ENCODE data around the gene CCDC197. TPM values are rescaled to one million over a fixed set of nuclear protein-coding genes. Genes with fewer than 3 reads are reported as not detected.

CCDC197 gene
- total RNA-seq, 1 donor from 2014 or later = not detected

DNA sequence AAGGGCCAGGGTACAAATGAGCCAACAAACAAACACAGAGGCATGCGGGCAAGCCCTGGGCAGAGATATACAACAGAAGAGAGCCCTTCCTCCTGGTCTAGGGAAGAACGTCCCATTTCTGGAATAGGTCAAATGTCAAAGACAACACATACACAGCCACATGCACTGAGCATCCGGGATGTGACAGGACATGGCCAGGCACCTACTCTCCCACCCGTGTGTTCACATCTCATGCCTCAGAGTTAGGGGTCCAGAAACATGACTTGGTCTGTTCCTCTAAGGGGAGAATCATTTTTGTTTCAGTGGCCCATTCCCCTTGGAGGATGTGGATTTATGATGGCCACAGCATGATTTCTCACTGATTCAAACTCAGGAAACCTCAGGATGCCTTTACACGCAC, 19.9 kb upstream of the CCDC197 start:
- no peak for DNase-seq (ENCODE audit: low read depth)

DNA sequence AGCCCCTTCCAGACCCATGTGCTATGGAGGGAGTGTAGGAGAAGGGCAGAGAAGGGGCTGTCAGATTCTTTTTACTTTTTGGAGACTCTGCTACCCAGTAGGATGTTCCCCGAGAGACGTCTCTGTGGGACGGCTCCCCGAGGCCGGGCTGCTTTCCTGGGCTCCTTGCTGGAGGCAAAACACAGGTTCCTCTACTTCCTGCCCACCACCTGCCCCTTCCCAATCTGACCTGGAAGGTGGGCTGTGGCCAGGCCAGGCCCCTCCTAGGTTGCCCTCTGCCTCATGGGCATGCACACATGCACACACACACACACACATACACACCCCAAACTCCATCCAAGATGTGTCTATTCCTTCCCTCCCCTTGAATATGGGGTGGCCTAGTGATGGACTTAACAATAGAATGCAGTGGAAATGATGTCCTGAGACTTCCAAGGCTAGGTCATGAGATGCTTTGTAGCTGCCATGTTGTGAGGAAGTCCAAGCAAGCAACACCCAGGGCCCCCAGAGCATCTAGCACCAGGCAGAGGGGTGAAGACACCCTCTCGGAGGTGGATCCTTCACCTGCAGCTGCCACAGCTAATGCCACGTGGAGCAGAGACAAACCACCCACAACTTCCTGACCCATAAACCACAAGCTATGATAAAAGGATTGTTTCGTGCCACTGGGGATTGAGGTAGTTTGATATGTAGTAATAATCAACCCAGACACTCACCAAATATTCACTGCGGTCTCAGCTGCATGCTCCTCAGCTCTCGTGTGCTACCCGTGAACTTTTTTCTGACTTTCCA, 19.1 kb upstream of the CCDC197 start:
- no peak for DNase-seq (ENCODE audit: low read depth)

DNA sequence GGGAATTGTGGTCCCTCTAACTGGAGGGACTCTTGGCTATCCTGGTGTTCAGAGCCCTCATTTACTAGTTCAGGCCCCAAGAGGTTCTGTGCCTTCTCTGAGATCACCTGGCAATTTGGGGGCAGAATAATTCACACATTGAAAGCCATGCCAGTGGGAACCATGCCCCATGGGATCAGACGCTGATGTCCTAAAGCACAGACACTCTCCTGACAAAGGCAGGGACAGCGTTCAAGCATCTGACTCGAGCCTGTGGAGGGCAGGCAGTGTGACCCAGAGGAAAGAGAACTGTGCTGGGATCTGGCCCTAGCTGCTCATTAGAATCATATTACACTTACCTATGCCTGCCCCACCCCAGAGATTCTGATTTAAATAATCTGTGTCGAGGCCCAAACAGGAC, 18.4 kb upstream of the CCDC197 start:
- no peak for DNase-seq (ENCODE audit: low read depth)

DNA sequence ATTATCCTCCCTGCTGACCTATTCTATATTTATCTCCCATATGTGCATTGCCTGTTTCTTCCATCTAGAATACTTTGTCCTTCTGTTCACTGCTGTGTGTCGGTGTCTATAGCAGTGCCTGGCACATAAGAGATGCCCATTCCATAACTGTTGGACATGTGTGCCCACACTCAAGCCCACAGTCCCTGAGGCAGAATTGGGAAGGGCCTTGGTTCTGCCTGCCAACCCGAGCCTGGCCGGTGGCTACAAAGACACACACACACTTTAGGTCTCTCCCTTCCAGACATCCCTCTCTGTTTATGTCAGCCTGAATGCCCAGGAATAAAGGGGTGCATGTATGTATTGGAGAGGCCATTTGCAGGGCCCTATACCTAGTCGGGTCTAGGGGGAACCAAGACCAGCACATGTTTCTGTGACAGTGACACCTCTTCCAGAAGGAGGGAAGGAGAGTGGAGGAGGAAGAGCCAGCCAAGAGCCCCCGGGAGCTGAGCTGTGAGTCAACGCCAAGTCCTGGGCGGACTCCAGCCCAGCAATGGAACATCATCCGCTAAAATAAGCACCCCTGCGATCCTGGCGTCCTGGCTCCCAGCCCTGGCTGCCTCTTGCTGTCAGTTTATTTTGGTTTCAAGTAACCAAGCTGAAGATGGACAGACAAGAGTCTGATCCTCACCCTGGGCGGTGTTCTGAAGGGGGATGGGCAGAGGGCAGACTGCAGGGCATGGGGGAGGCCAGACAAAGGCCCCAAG, 16.5 kb upstream of the CCDC197 start:
- no peak for DNase-seq (ENCODE audit: low read depth)

DNA sequence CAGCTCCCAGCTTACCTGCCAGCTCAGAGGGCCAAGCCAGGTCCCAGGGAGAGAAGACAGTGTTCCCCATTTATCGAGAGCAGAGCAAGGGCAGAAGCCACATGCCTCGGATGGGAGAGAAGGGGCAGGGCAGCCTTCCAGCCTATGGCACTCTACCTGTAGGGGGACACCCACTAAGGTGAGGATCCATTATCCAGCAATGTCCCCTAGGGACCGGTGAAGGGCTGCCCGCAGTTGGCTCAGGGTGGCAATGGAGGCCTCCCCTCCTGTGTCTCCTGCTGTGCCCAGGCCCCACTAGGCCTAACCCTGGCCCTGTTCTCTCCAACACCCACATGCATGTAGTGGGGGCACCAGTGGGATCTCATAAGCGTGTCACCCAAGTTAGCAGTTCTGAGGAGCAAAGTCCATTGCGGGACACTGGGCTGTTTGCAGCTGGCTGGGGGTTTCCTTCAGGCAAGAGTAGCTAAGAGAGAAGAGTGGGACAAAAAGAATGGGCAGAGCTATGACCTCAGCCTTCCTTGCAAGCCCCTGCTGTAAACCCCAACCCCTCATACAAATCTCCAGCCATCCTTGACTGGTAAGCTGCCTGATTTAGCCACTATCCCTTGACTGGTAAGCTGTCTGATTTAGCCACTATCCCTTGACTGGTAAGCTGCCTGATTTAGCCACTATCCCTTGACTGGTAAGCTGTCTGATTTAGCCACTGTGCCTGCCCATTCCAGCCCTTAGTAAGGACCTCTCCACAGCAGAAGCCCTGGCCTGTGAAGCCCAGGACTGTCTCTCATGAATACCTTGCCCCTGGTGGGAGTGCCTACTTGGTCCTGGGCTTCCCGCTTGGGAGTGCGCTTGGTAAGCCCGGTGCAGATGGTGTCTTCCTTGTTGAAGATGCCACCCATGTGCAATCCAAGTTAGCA, 15.5 kb upstream of the CCDC197 start:
- DNase-seq (ENCODE audit: low read depth) = no peak

DNA sequence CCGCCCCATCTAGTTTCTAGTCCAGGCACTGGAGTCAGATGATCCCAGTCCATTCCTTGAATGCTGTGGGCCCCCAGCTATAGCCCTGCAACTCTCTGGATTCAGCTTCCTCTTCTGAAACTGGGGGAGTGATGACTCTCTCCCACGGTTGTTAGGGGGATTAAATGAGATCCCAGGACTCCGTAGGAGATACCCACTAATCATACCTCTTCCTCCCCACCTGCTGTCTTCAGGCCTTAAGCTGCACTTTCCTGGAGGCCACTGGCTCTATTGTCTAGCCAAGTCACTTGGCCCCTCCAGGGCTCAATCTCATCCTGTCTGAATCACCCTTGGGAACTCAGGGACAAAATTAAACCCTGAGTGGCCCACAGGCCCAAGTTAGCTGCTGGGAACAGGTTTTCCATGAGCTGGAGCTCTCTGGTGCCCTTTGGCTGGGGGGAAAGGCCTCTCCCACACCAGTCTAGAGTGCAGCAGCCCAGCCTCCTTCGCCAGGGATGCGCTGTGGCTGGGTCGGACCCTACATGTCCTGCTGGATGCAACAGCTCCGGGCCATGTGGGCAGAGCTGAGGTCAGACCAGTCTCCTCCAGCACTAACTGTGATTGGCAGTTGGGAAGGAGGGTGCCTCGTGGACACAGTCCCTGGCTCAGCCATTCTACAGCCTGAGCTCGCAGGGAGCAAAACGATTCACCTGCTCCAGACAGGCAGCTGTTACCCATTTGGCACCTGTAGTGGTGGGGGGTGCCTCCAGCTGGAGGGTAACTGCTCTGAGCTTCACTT, 14.7 kb upstream of the CCDC197 start:
- no peak for DNase-seq (ENCODE audit: low read depth)

DNA sequence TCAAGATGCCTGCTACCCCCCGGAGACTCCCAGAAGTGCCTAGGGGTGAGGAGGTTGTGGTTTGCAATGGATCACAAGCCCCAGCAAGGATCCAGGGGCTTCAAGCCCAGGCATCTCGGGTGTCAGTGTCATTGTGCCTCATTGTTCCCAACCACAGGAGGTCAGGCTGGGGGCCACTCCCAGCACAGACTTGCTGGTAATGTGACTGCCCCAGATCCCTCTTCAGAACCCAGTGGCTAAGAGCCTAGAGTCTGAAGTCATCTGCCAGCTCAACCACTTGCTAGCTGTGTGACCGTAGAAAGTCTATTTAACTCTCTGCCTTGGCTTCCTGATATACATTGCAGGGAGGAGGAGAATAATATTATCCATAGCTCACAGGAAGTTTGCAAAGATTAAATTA, 13.0 kb upstream of the CCDC197 start:
- no peak for DNase-seq (ENCODE audit: low read depth)

DNA sequence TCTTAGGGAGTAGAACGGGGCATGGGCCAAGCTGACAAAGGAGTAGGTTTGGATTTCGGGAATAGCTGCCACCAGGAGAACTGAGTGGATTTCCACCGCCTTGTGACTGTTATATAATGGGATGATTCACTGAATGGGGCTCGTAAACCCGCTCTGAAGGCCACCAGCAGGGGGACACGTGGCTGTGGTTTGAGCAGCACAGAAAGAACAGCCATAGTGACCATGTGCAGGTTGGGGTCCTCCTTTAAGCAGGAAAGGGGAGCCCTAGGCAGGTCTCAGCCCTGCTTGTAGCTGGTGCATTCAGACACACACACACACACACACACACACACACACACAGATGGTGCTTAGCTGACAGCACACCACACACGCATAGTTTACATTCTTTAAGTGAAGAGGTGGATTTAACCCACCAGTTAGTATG, 12.1 kb upstream of the CCDC197 start:
- peak; percentile 71 for DNase-seq (ENCODE audit: low read depth)

DNA sequence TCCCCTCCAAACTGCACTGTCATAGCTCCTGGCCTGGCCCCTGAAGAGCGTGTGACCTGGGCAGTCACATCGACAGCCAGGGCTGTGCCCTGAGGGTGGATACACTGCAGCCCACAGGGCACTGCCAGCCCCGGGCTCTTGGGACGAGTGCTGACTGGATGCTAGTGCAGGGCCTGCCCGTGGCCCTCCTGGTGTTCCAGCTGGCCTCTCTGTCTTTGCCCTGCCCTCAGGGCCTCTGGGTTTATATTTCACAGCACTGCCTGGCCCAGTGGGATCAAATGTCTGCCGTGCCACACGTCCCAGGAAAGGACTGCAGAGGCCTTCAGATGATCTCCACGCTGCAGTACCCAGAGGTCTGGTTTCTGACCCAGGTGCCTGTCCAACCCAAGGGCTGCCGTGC, 10.1 kb upstream of the CCDC197 start:
- no peak for DNase-seq (ENCODE audit: low read depth)

DNA sequence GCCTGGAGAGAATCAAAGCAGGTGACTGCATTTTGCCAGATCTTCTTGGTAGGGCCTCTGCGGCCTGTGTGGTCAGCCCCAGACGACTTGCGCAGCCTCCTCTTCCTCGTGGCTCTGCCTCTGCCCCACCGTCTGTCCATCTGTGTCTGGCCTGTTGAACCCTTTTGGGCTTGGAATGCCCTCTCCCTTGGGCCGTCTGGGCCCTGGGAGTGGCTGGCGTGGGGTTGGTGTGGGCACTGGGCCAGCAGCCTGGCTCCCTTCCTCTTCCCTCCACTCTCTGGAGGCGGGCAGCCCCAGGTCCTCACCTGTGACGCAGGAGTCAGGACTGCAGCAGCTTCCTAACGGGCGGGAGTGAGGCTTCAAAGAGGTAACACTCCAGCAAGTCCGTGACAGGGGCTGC, 9.7 kb upstream of the CCDC197 start:
- DNase-seq (ENCODE audit: low read depth) = no peak

DNA sequence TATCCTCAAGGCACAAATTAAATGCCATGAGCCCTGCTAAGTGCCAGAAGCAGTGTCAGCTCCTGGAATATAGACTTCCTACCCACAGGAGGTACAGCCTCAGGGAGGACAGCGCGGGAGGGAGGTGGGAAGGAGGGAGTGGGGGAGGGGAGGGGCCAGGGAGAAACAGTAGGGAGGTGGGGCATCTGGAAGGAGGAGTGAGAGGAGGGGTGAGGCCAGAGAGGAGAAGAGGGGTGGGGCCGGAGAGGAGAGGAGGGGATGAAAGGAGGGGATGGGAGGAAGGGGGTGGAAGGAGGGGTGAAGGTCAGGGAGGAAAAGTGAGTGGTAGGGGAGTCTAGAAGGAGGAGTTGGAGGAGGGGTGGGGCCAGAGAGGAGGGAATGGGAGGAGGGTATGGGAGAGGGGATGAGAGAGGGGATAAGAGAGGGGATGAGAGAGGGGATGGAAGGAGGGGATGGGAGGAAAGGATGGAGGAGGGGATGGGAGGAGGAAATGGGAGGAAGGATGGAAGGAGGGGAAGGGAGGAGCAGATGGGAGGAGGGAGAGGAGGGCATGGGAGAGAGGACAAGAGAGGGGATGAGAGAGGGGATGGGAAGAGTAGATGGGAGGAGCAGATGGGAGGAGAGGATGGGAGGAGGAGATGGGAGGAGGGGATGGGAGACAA, 9.2 kb upstream of the CCDC197 start:
- DNase-seq (ENCODE audit: low read depth) = no peak

DNA sequence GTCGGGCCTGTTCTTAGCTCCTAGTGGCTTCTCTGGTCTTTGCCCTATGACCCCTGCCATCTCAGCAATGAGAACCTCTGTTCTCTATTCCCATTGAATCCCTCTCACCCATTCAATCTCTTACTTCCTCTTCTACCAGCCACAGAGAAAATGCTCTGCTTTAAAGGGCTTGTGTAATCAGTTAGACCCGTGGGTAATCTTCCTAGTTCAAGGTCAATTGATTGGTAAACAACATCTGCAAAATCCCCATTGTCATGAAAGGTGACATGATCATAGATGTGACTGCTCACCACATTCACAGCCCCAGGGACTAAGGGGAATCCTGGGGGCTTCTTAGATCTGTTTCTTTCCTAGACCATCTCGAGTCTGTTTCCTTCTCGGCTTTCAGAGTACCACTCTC, 7.2 kb upstream of the CCDC197 start:
- DNase-seq (ENCODE audit: low read depth) = no peak

DNA sequence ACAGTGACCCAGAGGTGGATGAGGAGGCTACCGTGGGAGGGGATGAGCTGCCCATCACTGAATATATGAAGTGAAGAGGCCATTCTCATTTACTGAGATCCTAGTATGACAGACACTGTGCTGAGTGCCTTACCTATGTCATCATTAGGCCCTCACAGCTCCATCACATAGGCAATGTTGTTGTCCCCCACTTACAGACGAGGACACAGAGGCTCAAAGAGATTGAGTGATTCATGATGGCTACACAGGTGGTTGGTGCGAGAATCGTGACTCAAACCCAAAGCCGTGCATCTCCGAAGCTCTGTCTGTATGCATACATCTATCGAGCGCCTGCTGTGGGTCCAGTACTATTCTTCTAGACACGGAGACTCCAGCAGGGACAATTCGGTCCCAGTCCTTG, 5.9 kb upstream of the CCDC197 start:
- no peak for DNase-seq (ENCODE audit: low read depth)

DNA sequence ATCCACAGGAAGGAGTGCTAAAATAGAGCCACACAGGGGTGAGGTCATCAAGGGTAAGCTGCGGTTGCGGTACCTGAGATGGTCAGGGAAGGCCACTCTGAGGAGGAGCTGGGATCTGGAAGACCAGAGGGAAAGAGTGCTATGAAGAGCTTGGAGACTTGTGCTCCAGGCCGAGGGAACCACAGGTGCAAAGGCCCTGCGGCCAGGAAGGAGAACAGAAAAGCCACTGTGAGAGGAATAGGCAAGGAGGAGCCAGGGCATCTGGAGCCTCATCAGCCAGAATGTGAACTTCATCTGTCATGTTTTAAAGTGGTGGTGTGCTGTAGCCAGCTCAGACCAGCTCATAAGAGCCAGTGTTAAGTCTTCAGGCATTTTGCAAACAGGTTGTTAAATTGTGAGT, 5.5 kb upstream of the CCDC197 start:
- no peak for DNase-seq (ENCODE audit: low read depth)

DNA sequence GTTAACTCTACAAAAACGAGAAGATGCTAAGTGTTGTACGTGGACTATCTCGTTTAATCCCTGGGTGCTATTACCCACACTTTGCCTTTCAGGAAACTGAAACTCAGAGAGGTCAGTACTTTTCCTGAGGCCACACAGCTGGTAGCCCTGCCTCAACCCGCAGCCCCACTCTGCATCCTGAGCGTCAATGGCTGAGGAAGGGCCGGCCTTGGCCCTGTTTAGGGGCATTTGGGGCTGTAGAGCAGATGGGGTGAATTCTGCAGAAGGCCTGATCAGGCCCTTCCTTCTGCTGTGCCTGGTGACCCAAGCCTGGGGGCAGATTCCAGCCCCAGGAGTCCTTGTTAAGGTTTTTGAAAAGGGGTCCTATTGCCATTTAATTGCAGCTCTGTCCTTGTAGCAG, 3.7 kb upstream of the CCDC197 start:
- no peak for DNase-seq (ENCODE audit: low read depth)

DNA sequence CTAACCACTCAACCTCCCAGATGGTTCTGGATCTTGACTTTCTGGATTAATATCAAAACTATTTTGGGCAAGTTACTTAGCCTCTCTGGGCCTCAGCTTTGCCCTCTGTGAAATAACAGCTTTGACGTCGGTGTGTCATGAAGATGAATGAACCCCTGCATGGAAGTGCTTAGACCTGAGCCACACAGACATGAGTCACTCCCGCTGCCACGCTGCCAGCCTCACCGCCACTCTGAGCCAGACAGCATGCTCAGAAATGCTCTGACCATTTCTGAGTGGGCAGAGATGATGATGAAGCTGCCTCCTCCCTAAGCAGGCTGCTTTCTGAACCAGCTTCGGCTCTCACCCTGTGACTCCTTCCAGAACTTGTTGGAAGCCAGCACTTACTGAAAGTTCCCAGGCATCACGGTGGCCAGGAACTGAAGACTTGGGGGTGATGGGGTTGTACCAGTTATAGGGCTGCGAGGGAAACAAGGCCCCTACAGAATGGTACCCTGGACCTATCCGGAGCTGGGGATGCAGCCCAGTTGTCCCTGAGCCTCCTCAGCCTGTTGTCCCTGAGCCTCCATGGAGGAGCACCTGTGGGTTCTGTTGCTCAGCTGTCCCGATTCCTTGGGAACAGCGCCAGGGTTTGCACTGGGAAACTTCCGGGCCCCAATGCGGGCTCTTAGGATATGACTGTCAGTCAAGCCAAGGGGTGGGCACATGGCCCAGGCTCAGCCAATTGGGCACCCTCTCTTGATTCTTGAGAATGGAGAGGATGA, 2.0 kb upstream of the CCDC197 start:
- peak; percentile 88 for DNase-seq (ENCODE audit: low read depth)

DNA sequence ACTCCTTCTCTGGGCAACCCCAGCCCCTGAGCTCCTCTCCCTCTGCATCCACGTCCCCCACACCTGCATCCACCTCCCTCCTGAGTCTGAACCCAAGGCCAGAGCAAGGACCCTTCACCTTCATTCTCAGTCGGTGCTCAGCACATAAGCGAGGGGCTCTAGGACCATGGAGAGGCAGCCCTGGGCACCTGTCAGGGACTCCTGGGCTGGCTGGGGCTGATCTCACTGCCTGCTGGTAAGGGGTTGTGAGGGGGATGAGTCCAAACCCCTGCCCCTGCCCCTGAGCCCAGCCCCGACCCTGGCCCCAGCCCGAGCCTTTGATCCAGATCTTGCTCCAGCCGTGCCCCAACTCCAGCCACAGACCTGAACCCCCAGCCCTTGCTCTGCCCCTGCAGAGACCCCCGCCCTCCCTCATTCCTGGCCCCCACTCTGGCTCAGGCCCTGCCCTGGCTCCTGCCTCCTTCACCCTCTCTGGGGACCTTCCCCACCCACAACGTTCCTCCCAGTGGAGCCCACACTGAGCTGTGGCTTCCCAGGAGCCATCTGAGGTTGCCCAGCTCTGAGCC, 888 bp upstream of the CCDC197 start:
- no peak for DNase-seq (ENCODE audit: low read depth)

DNA sequence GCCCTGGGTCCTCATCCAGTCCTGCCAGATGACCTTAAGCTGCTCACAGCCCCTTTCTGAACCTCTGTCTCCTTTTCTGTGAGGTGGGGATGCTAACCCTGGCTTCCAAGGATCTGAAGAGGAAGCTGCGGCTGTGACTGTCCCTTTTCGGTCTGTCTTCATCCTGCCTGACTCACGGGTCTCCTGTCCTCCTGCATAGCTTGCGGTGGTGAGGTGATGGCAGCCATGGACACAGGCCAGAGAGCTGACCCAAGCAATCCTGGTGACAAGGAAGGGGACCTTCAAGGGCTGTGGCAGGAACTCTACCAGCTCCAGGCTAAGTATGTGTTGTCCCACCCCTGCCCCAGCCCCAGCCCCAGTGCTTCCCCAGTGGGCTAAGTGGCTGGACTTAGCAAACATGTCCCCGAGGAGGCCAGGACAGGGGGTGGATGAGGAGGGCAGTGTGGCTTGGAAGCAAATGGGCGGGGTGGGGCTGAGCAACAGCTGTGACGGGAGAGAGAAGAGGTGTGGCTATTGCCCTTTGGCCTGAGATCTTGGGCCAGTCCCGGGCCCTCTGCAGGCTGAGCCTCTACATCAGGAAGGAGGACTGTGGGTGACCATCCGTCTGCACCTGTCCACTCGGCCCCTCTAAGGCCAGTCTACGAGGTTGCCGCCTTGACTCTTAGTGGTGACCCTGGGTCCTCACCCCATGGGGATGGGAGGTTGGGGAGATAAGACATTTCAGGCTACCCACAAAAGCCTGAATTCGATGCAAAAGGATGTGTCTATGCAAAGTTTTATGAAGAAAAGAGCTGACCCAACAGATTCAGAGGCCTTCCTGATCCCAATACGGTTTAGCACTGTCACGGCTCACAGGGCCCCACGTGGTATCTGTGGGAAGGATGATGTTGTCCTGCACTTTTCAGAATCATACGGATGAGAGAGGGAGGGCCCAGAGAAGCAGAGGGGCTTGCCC, 1.1 kb downstream of the CCDC197 start:
- DNase-seq (ENCODE audit: low read depth) = no peak

All from renal cortical epithelial cell (primary cell).